HTERT RPE-1 (cell line): Measurements from ENCODE around the gene ZFYVE28.

ENCODE experiments used
- in situ Hi-C: fragments of 300-500 bp; cut with MboI; formaldehyde crosslinking; loops from 4 replicates; pipeline ENCODE4 v1.14.3; 2020; ENCODE audit warnings: low sequenced_read_pairs

Gene ZFYVE28

GRCh38 chr4:2306773-2307410 lies 111.6 kb downstream of the ZFYVE28 start:
- in situ Hi-C loops, result no loop called here

GRCh38 chr4:2305766-2306501 lies 112.5 kb downstream of the ZFYVE28 start:
- in situ Hi-C loops, result no loop called here

DNA sequence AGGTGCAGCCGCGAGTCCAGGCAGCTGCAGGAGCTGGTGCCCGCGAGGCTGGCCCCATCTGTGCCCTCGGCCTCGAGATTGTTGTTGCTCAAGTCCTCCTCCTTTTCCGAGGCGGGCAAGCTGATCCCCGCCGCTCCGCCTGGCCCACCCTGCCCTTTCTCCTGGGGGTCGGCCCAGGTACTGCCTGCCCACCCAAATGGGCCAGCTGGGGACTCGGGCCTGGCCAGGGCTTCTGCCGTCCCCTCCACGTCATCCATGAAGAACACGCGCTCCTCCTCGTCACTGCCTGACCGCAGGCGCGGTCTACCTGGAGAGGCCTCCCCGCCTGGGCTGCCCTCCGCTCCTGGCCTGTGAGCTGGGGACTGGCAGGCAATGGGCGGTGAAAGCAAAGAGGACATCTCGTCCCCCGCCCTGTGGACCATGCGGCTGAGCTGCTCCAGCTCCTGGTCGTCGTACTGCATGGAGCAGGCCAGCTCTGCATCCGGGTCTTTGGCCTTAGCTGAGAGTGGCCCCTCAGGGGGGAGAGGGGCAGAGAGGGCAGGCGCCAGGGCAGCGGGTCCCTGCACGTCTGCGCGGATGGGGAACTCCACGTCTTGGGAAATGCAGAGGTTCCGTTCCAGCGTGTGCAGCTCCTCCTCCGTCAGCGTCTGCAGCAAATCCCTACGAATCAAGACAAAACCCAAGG lies 113.4 kb downstream of the ZFYVE28 start:
- in situ Hi-C loops, result no loop called here

GRCh38 chr4:2304321-2304876 lies 114.0 kb downstream of the ZFYVE28 start:
- in situ Hi-C loops, result no loop called here

DNA sequence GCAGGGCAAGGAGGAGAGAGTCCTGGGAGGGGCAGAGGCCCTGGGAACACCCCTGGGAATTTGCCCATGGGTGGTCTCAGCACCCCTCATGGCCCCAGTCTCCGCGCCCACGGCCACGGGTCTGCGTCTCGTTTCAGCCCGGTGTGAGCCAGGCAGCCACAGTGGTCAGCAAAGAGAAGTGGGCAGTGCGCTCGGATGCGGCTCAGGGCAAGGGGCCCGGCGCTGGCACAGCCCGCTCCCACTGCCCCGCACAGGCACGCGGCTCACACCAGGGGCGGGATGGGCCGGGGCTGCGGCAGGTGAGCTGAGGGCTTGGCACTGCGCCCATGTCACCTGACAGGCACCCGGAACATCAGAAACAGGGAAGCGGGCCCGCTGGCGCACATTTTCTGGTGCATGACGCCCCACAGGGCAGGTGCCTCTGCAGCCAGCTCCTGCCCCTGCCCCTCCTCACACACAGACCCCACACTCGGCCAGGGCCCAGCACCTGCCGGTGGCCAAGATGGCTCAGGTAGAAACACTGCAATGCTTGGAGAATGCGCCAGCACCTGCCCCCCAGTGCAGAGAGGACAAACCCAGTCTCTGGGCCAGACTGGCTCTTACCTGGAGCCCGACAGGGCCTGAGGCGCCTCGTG lies 114.6 kb downstream of the ZFYVE28 start:
- in situ Hi-C loops, result no loop called here

GRCh38 chr4:2303121-2303685 lies 115.2 kb downstream of the ZFYVE28 start:
- in situ Hi-C loops, result no loop called here

DNA sequence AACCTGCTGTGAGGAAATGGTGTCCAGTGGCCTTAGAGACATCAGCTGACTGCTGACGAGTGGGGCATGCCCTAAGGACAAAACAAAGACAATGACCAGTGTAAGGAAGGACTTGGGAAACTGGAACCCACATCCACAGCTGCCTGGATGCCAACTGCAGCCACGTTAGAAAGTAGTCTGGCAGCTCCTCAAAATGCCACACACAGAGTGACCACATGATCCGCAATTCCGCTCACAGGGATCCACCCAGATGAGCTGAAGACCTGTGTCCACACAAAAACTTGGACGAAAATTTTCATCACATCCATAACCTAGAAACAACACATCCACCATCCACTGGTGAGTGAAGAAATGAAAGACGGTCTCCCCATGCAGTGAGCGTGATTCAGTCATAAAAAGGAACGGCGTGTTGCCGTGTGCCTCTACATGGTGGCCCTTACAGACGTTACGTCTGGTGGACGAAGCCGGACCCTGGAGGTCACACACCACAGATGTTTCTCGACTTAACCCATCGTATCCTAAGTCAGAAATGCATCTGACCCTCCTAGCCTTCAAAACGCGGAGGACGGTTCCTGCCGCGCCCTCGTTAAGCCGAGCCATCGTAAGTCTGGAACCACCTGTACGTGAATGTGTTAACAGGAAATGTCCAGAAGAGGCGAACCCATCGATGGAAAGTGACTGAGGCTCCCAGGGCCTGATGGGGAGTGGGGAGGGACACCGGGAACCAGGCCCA lies 115.9 kb downstream of the ZFYVE28 start:
- in situ Hi-C loops, result no loop called here

GRCh38 chr4:2301806-2302205 lies 116.6 kb downstream of the ZFYVE28 start:
- in situ Hi-C loops, result no loop called here

GRCh38 chr4:2301225-2301642 lies 117.2 kb downstream of the ZFYVE28 start:
- in situ Hi-C loops, result no loop called here

DNA sequence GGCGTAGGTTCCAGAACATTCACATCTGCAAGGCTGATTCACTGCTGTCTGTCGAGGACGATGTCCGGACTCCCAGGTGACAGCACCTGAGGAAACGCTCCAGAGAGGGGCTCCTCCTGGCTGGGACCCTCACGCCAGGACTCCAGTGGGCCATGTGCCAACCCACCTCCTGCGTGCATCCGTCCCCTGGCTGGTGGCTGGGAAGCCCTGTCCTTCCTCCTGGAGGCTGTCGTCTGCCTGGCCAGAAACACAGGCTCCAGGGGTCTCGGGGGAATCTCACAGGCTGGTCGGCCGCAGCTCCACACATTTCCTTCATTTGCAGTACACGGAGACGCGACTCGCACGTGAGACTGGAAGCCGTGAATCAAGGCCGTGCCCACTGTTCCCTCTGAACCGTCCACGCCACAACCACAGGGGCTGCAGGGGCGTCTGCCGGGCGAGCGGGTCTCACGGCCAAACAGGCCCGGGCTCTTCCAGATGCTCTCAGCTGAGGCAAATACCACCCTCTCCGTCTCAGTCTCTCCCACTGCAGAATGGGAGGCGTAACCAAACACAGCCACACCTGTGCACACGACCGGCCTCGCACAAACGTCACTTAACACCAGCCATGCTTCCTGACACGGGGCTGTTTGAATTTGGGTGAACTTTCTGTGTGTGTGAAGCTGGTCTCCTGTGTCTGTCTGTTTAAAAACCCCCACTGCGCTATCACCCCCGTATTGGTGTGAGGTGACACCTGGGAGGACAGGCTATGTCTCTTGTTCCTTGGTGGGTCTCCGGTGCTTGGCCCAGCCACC lies 117.8 kb downstream of the ZFYVE28 start:
- in situ Hi-C loops, result no loop called here

GRCh38 chr4:2299794-2300193 lies 118.7 kb downstream of the ZFYVE28 start:
- in situ Hi-C loops, result no loop called here

GRCh38 chr4:2298532-2298991 lies 119.9 kb downstream of the ZFYVE28 start:
- in situ Hi-C loops, result no loop called here

DNA sequence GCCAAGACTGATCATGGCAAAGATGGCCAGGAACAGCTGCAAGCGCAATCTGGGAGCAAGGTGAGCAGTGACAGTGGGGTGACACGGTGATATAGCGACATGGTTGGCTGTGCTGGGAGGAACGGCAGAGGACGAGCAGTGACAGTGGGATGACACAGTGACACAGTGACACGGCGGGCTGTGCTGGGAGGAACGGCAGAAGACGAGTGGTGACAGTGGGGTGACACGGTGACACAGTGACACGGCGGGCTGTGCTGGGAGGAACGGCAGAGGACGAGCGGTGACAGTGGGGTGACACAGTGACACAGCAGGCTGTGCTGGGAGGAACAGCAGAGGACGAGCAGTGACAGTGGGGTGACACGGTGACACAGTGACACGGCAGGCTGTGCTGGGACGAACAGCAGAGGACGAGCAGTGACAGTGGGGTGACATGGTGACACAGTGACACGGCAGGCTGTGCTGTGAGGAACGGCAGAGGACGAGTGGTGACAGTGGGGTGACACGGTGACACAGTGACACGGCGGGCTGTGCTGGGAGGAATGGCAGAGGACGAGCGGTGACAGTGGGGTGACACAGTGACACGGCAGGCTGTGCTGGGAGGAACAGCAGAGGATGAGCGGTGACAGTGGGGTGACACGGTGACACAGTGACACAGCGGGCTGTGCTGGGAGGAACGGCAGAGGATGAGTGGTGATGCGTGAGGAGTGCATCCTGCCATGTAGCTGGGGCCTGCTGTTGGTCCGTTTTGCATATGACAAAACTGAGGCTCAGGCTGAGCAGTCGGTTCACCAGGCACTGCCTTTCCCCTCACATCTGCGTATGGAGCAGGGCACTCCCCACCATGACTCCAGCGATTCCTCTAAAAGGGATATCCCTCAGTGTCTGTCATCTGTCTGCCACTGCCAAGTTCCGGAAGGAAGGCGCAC lies 120.6 kb downstream of the ZFYVE28 start:
- in situ Hi-C loops, result no loop called here

DNA sequence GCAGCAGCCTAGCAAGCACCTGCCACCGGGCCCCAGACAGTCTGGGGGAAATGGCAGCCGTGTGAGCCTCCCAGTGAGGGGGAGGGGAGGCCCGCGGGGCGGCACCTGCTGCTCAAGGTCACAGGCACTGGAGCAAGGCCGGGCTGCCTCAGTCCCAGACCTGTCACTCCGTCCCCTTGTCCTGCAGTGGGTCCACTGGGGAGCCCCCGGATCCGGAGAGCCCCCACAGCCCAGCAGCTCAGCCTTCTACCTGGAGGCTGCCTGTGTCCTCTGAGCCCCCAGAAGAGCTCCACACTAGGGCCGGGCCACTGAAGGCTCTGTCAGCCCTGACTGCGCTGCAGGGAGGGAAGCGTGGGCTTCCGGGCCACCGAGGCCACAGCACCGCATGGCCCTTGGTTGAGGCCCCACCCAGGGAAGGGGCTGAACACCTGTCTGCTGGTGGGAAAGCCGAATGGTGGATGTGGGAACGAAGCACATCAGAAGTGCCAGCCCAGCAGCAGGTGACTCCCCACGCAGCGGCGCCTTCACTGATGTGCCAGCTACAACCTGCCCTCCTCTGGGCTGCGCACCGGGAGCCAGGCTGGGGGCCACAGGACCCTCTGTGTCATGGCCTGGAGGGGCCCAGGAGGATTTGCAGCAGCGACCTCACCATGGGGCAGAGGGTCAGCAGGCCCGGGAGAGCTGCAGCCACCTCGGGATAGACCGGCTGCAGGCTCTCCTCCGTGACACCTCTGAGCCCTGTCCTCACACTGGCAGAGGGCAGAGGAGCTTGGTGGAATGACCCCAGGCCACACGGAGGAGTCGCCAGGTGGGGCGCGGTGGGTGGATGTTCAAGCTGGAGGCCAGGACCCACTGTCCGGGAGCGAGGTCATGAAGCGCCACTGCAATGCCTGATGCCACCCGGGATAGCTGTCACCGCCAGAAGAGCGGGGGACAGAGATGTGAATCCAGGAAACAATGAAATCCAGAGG lies 121.5 kb downstream of the ZFYVE28 start:
- in situ Hi-C loops, result no loop called here

DNA sequence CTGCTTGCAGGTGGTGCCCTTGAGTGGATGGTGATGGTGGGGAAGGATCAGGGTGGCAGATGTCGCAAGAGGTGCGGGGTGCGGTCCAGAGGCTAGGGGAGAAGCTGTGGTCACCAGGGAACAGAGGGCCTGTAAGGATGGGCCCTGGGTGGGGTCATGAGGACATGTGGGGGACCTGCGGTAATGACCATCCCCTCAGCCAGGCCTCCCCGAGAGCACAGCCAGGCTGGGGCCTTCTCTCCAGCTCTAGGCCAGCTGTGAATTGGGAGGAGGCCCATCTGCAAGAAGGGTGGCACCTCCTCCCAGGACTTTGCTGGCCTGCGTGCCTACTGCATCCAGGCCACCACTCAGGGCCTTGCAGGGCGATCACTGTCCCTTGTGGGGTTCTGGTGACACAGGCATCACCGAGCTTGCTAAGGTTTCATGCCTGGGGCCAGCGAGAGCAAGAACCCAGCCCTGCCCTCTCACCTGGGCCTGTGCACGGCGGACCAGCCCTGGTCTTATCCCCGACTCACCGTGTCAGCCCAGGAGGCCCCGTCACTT lies 122.5 kb downstream of the ZFYVE28 start:
- in situ Hi-C loops, result no loop called here

DNA sequence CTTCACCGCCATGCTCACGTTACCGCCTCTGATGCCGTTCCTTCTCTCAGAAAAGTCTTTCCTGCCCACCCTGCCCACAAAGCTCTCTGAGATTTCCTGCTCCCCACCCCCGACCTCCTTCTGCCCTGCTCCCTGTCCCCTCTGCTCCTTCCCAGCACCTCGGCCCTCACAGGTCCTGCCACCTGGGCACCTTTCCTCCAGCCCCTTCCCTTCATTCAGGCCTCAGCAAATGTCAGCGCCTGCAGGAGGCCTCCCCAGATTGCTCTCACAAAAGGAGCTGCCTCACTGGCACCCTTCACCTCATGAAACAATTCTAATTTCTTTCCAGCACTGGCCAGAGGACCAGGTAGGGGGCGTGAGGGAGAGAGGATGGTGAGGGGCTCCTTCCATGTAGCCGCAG lies 122.9 kb downstream of the ZFYVE28 start:
- in situ Hi-C loops, result no loop called here

DNA sequence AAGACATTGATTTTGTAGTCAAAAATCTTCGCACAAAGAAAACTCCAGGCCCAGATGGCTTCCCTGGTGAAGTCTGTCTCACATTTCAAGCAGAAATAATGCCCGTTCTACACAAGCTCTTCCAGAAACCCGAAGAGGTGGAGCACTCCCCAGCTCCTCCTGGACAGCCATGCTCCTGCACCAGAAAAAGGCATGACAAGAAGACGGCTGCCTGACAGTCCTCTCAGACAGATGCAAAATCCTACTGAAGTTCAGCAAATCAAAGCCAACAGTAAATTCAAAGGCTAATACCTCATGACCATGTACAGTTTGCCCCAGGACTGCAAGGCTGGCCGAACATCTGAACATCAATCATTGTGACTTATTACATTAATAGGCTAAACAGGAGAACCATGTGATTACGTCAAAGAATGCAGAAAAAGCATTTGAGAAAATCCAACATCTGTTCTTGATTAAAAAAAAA lies 125.8 kb downstream of the ZFYVE28 start:
- in situ Hi-C loops, result no loop called here
